ENCODE measurements around the gene KRAS. TPM values are rescaled to one million over a fixed set of nuclear protein-coding genes. Genes with fewer than 3 reads are reported as not detected.

KRAS gene
- total and polyA plus RNA-seq, 4 donors, result 6.2 to 33.0 (median 14.1) TPM

- no peaks in the 10 kb centered on the region for H3K27me3 ChIP-seq (ENCODE audit: control insufficient read depth in 4 of 4, insufficient read depth in 4 of 4, low read length in 3 of 4)
- no peak for DNase-seq (ENCODE audit: low spot score)
- H3K9ac ChIP-seq (ENCODE audit: low read depth in 1 of 2, low read length in 2 of 2), result no peak overlapping the region
- no peaks in the 10 kb centered on the region for H3K36me3 ChIP-seq (ENCODE audit: control insufficient read depth in 4 of 4, insufficient read depth in 3 of 4, low read depth in 1 of 4, low read length in 3 of 4)
- no peaks in the 10 kb centered on the region for H3K9me3 ChIP-seq (ENCODE audit: control insufficient read depth in 4 of 4, low read length in 3 of 4)
- no peak overlapping the region for H3K4me3 ChIP-seq (ENCODE audit: low read depth in 1 of 3, low read length in 3 of 3)
- TF ChIP-seq ATF3 (IDR thresholded peaks at IDR 0.05), result no peak
- no peak for TF ChIP-seq NR2F2 (IDR thresholded peaks at IDR 0.05)
- no peak for TF ChIP-seq SP1 (IDR thresholded peaks at IDR 0.05)
- no peak for TF ChIP-seq EGR1 (IDR thresholded peaks at IDR 0.05; ENCODE audit: low read depth in 2 of 2)
- TF ChIP-seq RXRA (IDR thresholded peaks at IDR 0.05), result no peak
- no peak for TF ChIP-seq YY1 (IDR thresholded peaks at IDR 0.05)
- TF ChIP-seq ZBTB33 (IDR thresholded peaks at IDR 0.05), result no peak
- TF ChIP-seq FOXA1 (IDR thresholded peaks at IDR 0.05), result no peak
- TF ChIP-seq HNF4G (IDR thresholded peaks at IDR 0.05), result no peak
- no peak for TF ChIP-seq JUND (IDR thresholded peaks at IDR 0.05)
- no peak for TF ChIP-seq FOXA2 (IDR thresholded peaks at IDR 0.05)
- no peak for TF ChIP-seq HNF4A (conservative IDR thresholded peaks at IDR 0.05)
- no peak for TF ChIP-seq MAX (IDR thresholded peaks at IDR 0.05)
- TF ChIP-seq GABPA (IDR thresholded peaks at IDR 0.05 in 1 of 2, conservative IDR thresholded peaks at IDR 0.05 in 1 of 2), result no peak
- TF ChIP-seq CTCF (IDR thresholded peaks at IDR 0.05; ENCODE audit: low read depth, low read length, missing input control), result no peak
- no peak for TF ChIP-seq RAD21 (IDR thresholded peaks at IDR 0.05)
- TF ChIP-seq TAF1 (conservative IDR thresholded peaks at IDR 0.05), result no peak
- no peak for TF ChIP-seq REST (IDR thresholded peaks at IDR 0.05)
- no peak overlapping the region for H3K27ac ChIP-seq (ENCODE audit: low read depth in 1 of 2, low read length in 2 of 2)
- H3K4me1 ChIP-seq (ENCODE audit: control insufficient read depth in 4 of 4, insufficient read depth in 4 of 4, low read length in 3 of 4), result peaks cover 0 to 5% (median 3%) of the 10 kb centered on the region in 4 donors
These were observed 61.1 kb downstream of the KRAS start for GRCh38 chr12:25189656-25190055.

Data from liver (tissue), 9 donors.